ENCODE measurements around the gene DDX1.

DDX1 gene

GRCh38 chr2:15649561-15650255 lies 58.0 kb downstream of the DDX1 start:
- no peak for DNase-seq

GRCh38 chr2:15650616-15651366 lies 59.1 kb downstream of the DDX1 start:
- DNase-seq: no peak

GRCh38 chr2:15651367-15651727 lies 59.7 kb downstream of the DDX1 start:
- no peak for DNase-seq

- DNase-seq: no peak
Observed at GRCh38 chr2:15652252-15652651, 60.6 kb downstream of the DDX1 start.

GRCh38 chr2:15652801-15653200 lies 61.1 kb downstream of the DDX1 start:
- no peak for DNase-seq

- no peak for DNase-seq
Observed at GRCh38 chr2:15653806-15654726, 62.4 kb downstream of the DDX1 start.

GRCh38 chr2:15654727-15655073 lies 63.0 kb downstream of the DDX1 start:
- DNase-seq: no peak

- no peak for DNase-seq
Observed at GRCh38 chr2:15655123-15655887, 63.6 kb downstream of the DDX1 start.

GRCh38 chr2:15656090-15656489 lies 64.4 kb downstream of the DDX1 start:
- no peak for DNase-seq

GRCh38 chr2:15657759-15658158 lies 66.1 kb downstream of the DDX1 start:
- no peak for DNase-seq

GRCh38 chr2:15658911-15659310 lies 67.2 kb downstream of the DDX1 start:
- DNase-seq: no peak

- DNase-seq: no peak
Observed at GRCh38 chr2:15660491-15661294, 69.0 kb downstream of the DDX1 start.

GRCh38 chr2:15661295-15661569 lies 69.6 kb downstream of the DDX1 start:
- no peak for DNase-seq

- no peak for DNase-seq
Observed at GRCh38 chr2:15662026-15662425, 70.4 kb downstream of the DDX1 start.

- DNase-seq: no peak
Observed at GRCh38 chr2:15662579-15662978, 70.9 kb downstream of the DDX1 start.

- DNase-seq: no peak
Observed at GRCh38 chr2:15663802-15664201, 72.1 kb downstream of the DDX1 start.

GRCh38 chr2:15664273-15665066 lies 72.8 kb downstream of the DDX1 start:
- DNase-seq: no peak

- no peak for DNase-seq
Observed at GRCh38 chr2:15665067-15665942, 73.6 kb downstream of the DDX1 start.

GRCh38 chr2:15665943-15666460 lies 74.3 kb downstream of the DDX1 start:
- no peak for DNase-seq
